HEK293 (cell line): Measurements from ENCODE around the gene SOX18.

Experiments
- CTCF ChIA-PET: fragments of 350-600 bp; formaldehyde crosslinking; extraction: SDS; loops from one replicate; lab custom pipeline; 2021; ENCODE audit warnings: antibody characterized with exemption; lab: Yijun Ruan, JAX
- POLR2A ChIA-PET: fragments of 300-600 bp; formaldehyde crosslinking; extraction: SDS; loops from one replicate; lab custom pipeline; 2020; ENCODE audit warnings: antibody characterized with exemption, inconsistent platforms; lab: Yijun Ruan, JAX
- H3K27ac ChIP-seq: fragments of 200-500 bp; sonication (Bioruptor generic); 2 replicates; pipeline ENCODE4 v1.5.1; 2014; ENCODE audit warnings: low read depth, low read length, control low read depth, inconsistent platforms; ENCODE audit errors: extremely low read depth
- H3K36me3 ChIP-seq, 2 experiments: fragments of 200-500 bp in 1 of 2; sonication (Bioruptor generic) in 1 of 2; 1 replicate in 1 of 2; 2 replicates in 1 of 2; pipeline ENCODE4 v1.5.1; 2014 to 2017; ENCODE audit warnings: inconsistent platforms in 2 of 2, low read length in 2 of 2; ENCODE audit not compliant: control insufficient read depth in 2 of 2, insufficient read depth in 1 of 2
- H3K4me1 ChIP-seq: fragments of 200-500 bp; sonication (Bioruptor generic); 2 replicates; pipeline ENCODE4 v1.5.1; 2014; ENCODE audit warnings: mild to moderate bottlenecking, low read length, inconsistent platforms; ENCODE audit not compliant: control insufficient read depth, insufficient read depth
- H3K4me3 ChIP-seq: 2 replicates; pipeline ENCODE4 v1.5.1; 2011; ENCODE audit warnings: low read depth, mild to moderate bottlenecking, control low read depth, low read length, moderate library complexity
- H3K9me3 ChIP-seq: fragments of 200-500 bp; sonication (Bioruptor generic); 2 replicates; pipeline ENCODE4 v1.5.1; 2014; ENCODE audit warnings: low read depth, low read length, inconsistent platforms; ENCODE audit not compliant: control insufficient read depth, insufficient read depth
- CTCF ChIP-seq: fragments of 450-650 bp; formaldehyde crosslinking; IDR thresholded peaks from 2 replicates; pipeline ENCODE4 v1.5.1; 2016; ENCODE audit warnings: missing biosample characterization, missing genetic modification characterization
- GLIS1 ChIP-seq: fragments of 450-650 bp; formaldehyde crosslinking; IDR thresholded peaks from 2 replicates; pipeline ENCODE4 v1.5.1; 2016; ENCODE audit warnings: missing biosample characterization, missing genetic modification characterization
- GLIS2 ChIP-seq: fragments of 450-650 bp; formaldehyde crosslinking; IDR thresholded peaks from 2 replicates; pipeline ENCODE4 v1.5.1; 2016; ENCODE audit warnings: missing biosample characterization, missing genetic modification characterization
- SCRT1 ChIP-seq: fragments of 450-650 bp; formaldehyde crosslinking; IDR thresholded peaks from 2 replicates; pipeline ENCODE4 v1.5.1; 2016; ENCODE audit warnings: missing biosample characterization, missing genetic modification characterization, borderline replicate concordance
- SCRT2 ChIP-seq: fragments of 450-650 bp; formaldehyde crosslinking; IDR thresholded peaks from 2 replicates; pipeline ENCODE4 v1.5.1; 2016; ENCODE audit warnings: missing biosample characterization, missing genetic modification characterization
- SP2 ChIP-seq: fragments of 450-650 bp; formaldehyde crosslinking; IDR thresholded peaks from 2 replicates; pipeline ENCODE4 v1.5.1; 2016; ENCODE audit warnings: missing biosample characterization, missing genetic modification characterization
- ZIC2 ChIP-seq: fragments of 450-650 bp; formaldehyde crosslinking; IDR thresholded peaks from 2 replicates; pipeline ENCODE4 v1.5.1; 2016; ENCODE audit warnings: missing biosample characterization, missing genetic modification characterization
- ZNF362 ChIP-seq: fragments of 450-650 bp; formaldehyde crosslinking; IDR thresholded peaks from 2 replicates; pipeline ENCODE4 v1.5.1; 2016; ENCODE audit warnings: missing biosample characterization, missing genetic modification characterization
- ZNF423 ChIP-seq: fragments of 450-650 bp; formaldehyde crosslinking; IDR thresholded peaks from 2 replicates; pipeline ENCODE4 v1.5.1; 2016; ENCODE audit warnings: missing biosample characterization, missing genetic modification characterization
- ZNF580 ChIP-seq: fragments of 450-650 bp; formaldehyde crosslinking; IDR thresholded peaks from 2 replicates; pipeline ENCODE4 v1.5.1; 2016; ENCODE audit warnings: missing biosample characterization, missing genetic modification characterization
- ZSCAN16 ChIP-seq: fragments of 450-650 bp; formaldehyde crosslinking; IDR thresholded peaks from 2 replicates; pipeline ENCODE4 v1.5.1; 2016; ENCODE audit warnings: missing biosample characterization, missing genetic modification characterization
- TF ChIP-seq, protein P1 (sequence below): fragments of 450-650 bp; formaldehyde crosslinking; IDR thresholded peaks from 2 replicates; pipeline ENCODE4 v1.5.1; 2016; ENCODE audit warnings: missing biosample characterization, missing genetic modification characterization, borderline replicate concordance
- TF ChIP-seq, protein P2 (sequence below): fragments of 450-650 bp; IDR thresholded peaks from 2 replicates; pipeline ENCODE4 v1.5.1; 2018; ENCODE audit warnings: missing biosample characterization, missing genetic modification characterization

Gene SOX18

DNA sequence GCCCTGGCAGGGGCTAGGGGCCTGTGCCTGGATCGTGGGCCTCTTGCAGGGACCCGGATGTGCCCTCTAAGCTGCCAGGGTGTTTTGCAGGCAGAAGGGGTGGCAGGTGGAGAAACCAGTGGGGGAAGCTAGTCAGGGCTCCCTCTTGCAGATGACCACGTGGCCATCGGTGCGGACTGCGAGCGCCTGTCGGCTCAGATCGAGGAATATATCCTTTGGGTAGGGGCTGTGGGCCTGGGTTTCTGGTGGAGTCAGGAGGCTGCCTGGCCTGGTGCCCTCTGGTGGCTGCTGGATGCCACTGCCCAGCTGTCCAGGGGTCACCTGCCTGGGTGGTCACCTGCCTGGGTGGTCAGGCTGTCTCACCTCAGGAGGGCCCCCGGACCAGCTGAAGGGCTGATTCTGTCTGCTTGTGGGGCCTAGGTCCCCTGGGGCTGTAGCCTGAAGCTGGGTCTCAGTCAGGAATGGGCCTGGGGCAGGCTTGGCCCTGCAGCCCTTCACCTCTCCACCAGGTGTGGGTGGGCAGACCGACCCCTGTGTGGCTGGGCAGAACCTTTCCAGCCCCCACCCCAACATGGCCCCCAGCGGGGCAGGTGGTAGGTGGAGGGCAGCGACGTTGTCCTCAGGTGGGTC lies 20.3 kb upstream of the SOX18 start:
- CTCF ChIA-PET: interaction anchor here (0.6 to 1.7 kb wide), 5 partner anchors 9 to 359 kb away, joined by 3 to 6 read pairs (median 3); partner anchors contain the start of gene OPRL1
- POLR2A ChIA-PET: interaction anchor here (0.5 kb wide), 1 partner anchor 27 kb away, joined by 3 read pairs; no protein-coding TSS in a partner anchor
- no peak overlapping the region for H3K27ac ChIP-seq
- H3K9me3 ChIP-seq: no peaks in the 10 kb centered on the region
- H3K4me1 ChIP-seq: no peaks in the 10 kb centered on the region
- H3K4me3 ChIP-seq: no peak overlapping the region
- TF ChIP-seq ZNF423 (tag by site-specific recombination) (0 out of 2 replicates have a peak, but pooled peaks have one; percentile 16), SCRT2 (peak; percentile 27; the same call in 1 of the 2 replicates), GLIS2 (tag by site-specific recombination) (peak; percentile 94), GLIS1 (tag by site-specific recombination) (peak; percentile 98), SP2 (tag by site-specific recombination) (no peak), CTCF (peak; percentile 93)
- peaks cover 0 to 22% of the 10 kb centered on the region in 2 experiments; a peak in 1 of 3 replicates for H3K36me3 ChIP-seq

- H3K4me3 ChIP-seq: no peak overlapping the region
- TF ChIP-seq ZSCAN16: no peak
- peak; percentile 80 for TF ChIP-seq SCRT1 (tag by site-specific recombination)
- TF ChIP-seq SCRT2: peak; percentile 93
- H3K4me1 ChIP-seq: no peaks in the 10 kb centered on the region
- CTCF ChIA-PET: interaction anchor here (0.6 to 1.7 kb wide), 5 partner anchors 9 to 359 kb away, joined by 3 to 6 read pairs (median 4); no protein-coding TSS in a partner anchor
- no peaks in the 10 kb centered on the region for H3K9me3 ChIP-seq
- POLR2A ChIA-PET: interaction anchor here (0.6 to 1.2 kb wide), 2 partner anchors 30 to 48 kb away, joined by 3 to 5 read pairs; no protein-coding TSS in a partner anchor
- no peak overlapping the region for H3K27ac ChIP-seq
- peaks cover 0 to 21% of the 10 kb centered on the region in 2 experiments; a peak in 1 of 3 replicates for H3K36me3 ChIP-seq
These were observed 19.8 kb upstream of the SOX18 start for GRCh38 chr20:64069209-64069613.

- H3K27ac ChIP-seq: no peak overlapping the region
- no peak overlapping the region for H3K4me3 ChIP-seq
- H3K4me1 ChIP-seq: no peaks in the 10 kb centered on the region
- peaks cover 0 to 15% of the 10 kb centered on the region in 2 experiments; a peak in 1 of 3 replicates for H3K36me3 ChIP-seq
- ChIA-PET POLR2A (interaction anchor here (0.6 to 1.2 kb wide), 2 partner anchors 30 to 48 kb away, joined by 3 to 5 read pairs; no protein-coding TSS in a partner anchor), CTCF (interaction anchor here (0.8 kb wide), 1 partner anchor 68 kb away, joined by 4 read pairs; no protein-coding TSS in a partner anchor)
- H3K9me3 ChIP-seq: no peaks in the 10 kb centered on the region
- TF ChIP-seq, protein P1, sequence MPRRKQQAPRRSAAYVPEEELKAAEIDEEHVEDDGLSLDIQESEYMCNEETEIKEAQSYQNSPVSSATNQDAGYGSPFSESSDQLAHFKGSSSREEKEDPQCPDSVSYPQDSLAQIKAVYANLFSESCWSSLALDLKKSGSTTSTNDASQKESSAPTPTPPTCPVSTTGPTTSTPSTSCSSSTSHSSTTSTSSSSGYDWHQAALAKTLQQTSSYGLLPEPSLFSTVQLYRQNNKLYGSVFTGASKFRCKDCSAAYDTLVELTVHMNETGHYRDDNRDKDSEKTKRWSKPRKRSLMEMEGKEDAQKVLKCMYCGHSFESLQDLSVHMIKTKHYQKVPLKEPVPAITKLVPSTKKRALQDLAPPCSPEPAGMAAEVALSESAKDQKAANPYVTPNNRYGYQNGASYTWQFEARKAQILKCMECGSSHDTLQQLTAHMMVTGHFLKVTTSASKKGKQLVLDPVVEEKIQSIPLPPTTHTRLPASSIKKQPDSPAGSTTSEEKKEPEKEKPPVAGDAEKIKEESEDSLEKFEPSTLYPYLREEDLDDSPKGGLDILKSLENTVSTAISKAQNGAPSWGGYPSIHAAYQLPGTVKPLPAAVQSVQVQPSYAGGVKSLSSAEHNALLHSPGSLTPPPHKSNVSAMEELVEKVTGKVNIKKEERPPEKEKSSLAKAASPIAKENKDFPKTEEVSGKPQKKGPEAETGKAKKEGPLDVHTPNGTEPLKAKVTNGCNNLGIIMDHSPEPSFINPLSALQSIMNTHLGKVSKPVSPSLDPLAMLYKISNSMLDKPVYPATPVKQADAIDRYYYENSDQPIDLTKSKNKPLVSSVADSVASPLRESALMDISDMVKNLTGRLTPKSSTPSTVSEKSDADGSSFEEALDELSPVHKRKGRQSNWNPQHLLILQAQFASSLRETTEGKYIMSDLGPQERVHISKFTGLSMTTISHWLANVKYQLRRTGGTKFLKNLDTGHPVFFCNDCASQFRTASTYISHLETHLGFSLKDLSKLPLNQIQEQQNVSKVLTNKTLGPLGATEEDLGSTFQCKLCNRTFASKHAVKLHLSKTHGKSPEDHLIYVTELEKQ (tag by site-specific recombination): no peak
- TF ChIP-seq ZNF362 (tag by site-specific recombination) (no peak), ZNF580 (tag by site-specific recombination) (no peak), GLIS2 (tag by site-specific recombination) (peak; percentile 57), ZIC2 (tag by site-specific recombination) (peak; percentile 75; the same call in 1 of the 2 replicates)
- TF ChIP-seq, protein P2, sequence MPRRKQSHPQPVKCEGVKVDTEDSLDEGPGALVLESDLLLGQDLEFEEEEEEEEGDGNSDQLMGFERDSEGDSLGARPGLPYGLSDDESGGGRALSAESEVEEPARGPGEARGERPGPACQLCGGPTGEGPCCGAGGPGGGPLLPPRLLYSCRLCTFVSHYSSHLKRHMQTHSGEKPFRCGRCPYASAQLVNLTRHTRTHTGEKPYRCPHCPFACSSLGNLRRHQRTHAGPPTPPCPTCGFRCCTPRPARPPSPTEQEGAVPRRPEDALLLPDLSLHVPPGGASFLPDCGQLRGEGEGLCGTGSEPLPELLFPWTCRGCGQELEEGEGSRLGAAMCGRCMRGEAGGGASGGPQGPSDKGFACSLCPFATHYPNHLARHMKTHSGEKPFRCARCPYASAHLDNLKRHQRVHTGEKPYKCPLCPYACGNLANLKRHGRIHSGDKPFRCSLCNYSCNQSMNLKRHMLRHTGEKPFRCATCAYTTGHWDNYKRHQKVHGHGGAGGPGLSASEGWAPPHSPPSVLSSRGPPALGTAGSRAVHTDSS (tag by site-specific recombination): no peak
These were observed 19.2 kb upstream of the SOX18 start for GRCh38 chr20:64068386-64069208.
